A673 (cell line): Measurements from ENCODE around the gene DLGAP1. TPM values are rescaled to one million over a fixed set of nuclear protein-coding genes. Genes with fewer than 3 reads are reported as not detected.

ENCODE experiments used
- BruUV-seq: library from RNA; stranded (reverse); fragments of 400-500 nt; replicated peaks from 2 replicates; lab custom pipeline; 2021; lab: Mats Ljungman, UMichigan
- CTCF ChIA-PET: fragments of 300-600 bp; sonication (Branson Sonifier 250); formaldehyde crosslinking; loops from one replicate; lab custom pipeline; 2022; ENCODE audit warnings: antibody characterized with exemption; lab: Charles Lee
- POLR2A ChIA-PET: fragments of 300-600 bp; sonication (Branson Sonifier 250); formaldehyde crosslinking; loops from one replicate; lab custom pipeline; 2022; ENCODE audit warnings: antibody characterized with exemption; ENCODE audit not compliant: low non-redundant PET; lab: Charles Lee
- DNase-seq: peaks from one replicate; pipeline ENCODE4 v3.0.0-alpha.2; 2015; ENCODE audit warnings: low spot score
- H3K27ac ChIP-seq: fragments of 200-600 bp; sonication (generic); 2 replicates; pipeline ENCODE4 v1.5.1; 2016; ENCODE audit warnings: mixed run types, low read depth, mild to moderate bottlenecking, mixed read lengths, antibody characterized with exemption, low read length; ENCODE audit not compliant: poor library complexity, severe bottlenecking
- H3K27me3 ChIP-seq: fragments of 200-600 bp; sonication (generic); replicated peaks from 2 replicates; pipeline ENCODE4 v1.6.1; 2017; ENCODE audit warnings: mixed run types, low read depth, mild to moderate bottlenecking, mixed read lengths, antibody characterized with exemption, low read length; ENCODE audit not compliant: insufficient read depth, poor library complexity
- H3K36me3 ChIP-seq: fragments of 200-600 bp; sonication (generic); 2 replicates; pipeline ENCODE4 v1.6.1; 2016; ENCODE audit warnings: mixed run types, mild to moderate bottlenecking, mixed read lengths, antibody characterized with exemption, low read length; ENCODE audit not compliant: insufficient read depth, poor library complexity, severe bottlenecking
- H3K4me1 ChIP-seq: fragments of 200-600 bp; sonication (generic); 2 replicates; pipeline ENCODE4 v1.6.1; 2017; ENCODE audit warnings: mixed run types, mild to moderate bottlenecking, mixed read lengths, antibody characterized with exemption, low read length; ENCODE audit not compliant: insufficient read depth, poor library complexity, severe bottlenecking
- H3K4me3 ChIP-seq: fragments of 200-600 bp; sonication (generic); 2 replicates; pipeline ENCODE4 v1.5.1; 2016; ENCODE audit warnings: low read depth, mixed run types, mild to moderate bottlenecking, mixed read lengths, low read length; ENCODE audit not compliant: poor library complexity, severe bottlenecking
- H3K9me3 ChIP-seq: fragments of 200-600 bp; sonication (generic); 2 replicates; pipeline ENCODE4 v1.6.1; 2016; ENCODE audit warnings: mixed run types, low read depth, mild to moderate bottlenecking, mixed read lengths, antibody characterized with exemption, low read length; ENCODE audit not compliant: poor library complexity, severe bottlenecking
- EZH2 ChIP-seq: fragments of 200-600 bp; sonication (generic); IDR thresholded peaks from 2 replicates; pipeline ENCODE4 v1.6.1; 2017; ENCODE audit warnings: borderline replicate concordance, low read depth, mild to moderate bottlenecking, mixed read lengths, antibody characterized with exemption, low read length; ENCODE audit not compliant: poor library complexity, severe bottlenecking
- intact Hi-C: fragments of 100-400 bp; cut with micrococcal nuclease; formaldehyde crosslinking; loops from one replicate; pipeline ENCODE4 v1.10.0; 2022; ENCODE audit not compliant: unreplicated experiment
- total RNA-seq: library from RNA; stranded (reverse); gene quantifications from 2 replicates; pipeline ENCODE4 v1.2.3, GENCODE V29; 2021
- TF ChIP-seq, protein P1 (sequence below): fragments of 300-800, 200-600 bp; sonication (generic); conservative IDR thresholded peaks from 2 replicates; pipeline ENCODE4 v1.5.1; 2017; ENCODE audit warnings: low read depth, mild to moderate bottlenecking, antibody characterized with exemption, low read length, moderate library complexity, mixed read lengths

Gene DLGAP1
- total RNA-seq, 1 experiment from 2014 or later, result 135 TPM

DNA sequence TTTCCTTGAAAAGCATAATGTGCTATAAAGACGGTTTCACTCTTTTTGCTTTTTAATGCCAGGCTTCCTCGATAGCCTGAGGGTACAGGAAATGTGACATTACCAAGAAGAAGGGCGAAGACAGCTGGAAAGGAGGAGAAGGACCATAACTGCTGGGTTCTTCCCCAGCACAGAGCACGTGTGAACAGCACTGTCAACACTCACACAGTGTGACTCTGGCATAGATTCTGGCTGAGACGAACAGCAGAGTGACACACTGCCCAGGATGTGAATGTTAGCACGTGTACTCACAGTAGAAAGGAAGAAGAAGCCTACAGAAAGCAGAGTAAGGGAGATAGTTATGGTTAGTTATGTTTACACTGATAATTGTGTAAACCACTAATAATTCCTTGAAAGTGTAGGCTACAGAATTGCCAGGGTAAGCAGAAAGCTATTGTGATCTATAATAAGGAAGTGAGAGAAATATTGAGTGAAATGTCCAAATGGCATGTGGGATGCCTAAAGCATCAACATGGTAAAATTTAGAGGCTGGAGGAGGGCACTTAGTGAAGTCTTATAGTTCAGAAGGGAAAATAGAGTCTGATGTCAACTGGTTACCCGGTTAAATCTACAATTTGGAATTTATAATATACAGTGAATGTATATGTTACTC is 198.2 kb downstream of the DLGAP1 start:
- H3K9me3 ChIP-seq, result no peaks in the 10 kb centered on the region
- H3K27me3 ChIP-seq, result no peaks in the 10 kb centered on the region
- DNase-seq, result peak; percentile 81
- CTCF ChIA-PET, result no interaction called here
- POLR2A ChIA-PET, result interaction anchor here (0.6 to 0.8 kb wide), 3 partner anchors 63 to 178 kb away, joined by 5 to 8 read pairs (median 6); no protein-coding TSS in a partner anchor
- intact Hi-C loops, result loop anchor here (5.0 to 10.0 kb wide), 2 partner anchors 150 to 198 kb away; partner anchors contain the start of gene DLGAP1
- H3K27ac ChIP-seq, result peak overlapping the region; percentile 61
- H3K36me3 ChIP-seq, result no peaks in the 10 kb centered on the region
- no TSS peak for BruUV-seq
- H3K4me1 ChIP-seq, result peaks cover 69% of the 10 kb centered on the region
- no peak overlapping the region for H3K4me3 ChIP-seq
- no peak for TF ChIP-seq EZH2
- TF ChIP-seq, protein P1, sequence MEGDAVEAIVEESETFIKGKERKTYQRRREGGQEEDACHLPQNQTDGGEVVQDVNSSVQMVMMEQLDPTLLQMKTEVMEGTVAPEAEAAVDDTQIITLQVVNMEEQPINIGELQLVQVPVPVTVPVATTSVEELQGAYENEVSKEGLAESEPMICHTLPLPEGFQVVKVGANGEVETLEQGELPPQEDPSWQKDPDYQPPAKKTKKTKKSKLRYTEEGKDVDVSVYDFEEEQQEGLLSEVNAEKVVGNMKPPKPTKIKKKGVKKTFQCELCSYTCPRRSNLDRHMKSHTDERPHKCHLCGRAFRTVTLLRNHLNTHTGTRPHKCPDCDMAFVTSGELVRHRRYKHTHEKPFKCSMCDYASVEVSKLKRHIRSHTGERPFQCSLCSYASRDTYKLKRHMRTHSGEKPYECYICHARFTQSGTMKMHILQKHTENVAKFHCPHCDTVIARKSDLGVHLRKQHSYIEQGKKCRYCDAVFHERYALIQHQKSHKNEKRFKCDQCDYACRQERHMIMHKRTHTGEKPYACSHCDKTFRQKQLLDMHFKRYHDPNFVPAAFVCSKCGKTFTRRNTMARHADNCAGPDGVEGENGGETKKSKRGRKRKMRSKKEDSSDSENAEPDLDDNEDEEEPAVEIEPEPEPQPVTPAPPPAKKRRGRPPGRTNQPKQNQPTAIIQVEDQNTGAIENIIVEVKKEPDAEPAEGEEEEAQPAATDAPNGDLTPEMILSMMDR, result no peak

DNA sequence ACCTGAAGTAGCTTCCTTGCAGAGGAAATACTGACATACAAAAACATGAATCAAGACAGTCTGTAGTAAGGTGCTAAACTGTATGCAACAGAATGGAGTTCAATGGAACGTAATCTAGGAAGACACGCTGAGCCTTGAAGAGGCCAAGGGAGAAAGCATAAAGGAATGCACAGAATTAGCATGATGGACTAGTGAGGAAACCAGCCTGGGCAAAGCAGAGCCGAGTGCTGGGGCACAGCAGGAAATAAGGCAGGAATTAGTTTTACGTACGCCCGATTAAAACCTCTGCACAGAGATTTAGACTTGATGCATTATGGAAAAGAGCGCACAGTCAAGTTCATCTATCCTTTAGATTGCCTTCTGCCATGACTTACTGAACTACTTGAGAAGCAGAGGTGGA is 200.3 kb downstream of the DLGAP1 start:
- Histone ChIP-seq H3K4me1 (peaks cover 60% of the 10 kb centered on the region), H3K4me3 (no peak overlapping the region), H3K27me3 (no peaks in the 10 kb centered on the region), H3K27ac (no peak overlapping the region), H3K9me3 (no peaks in the 10 kb centered on the region), H3K36me3 (no peaks in the 10 kb centered on the region)
- TF ChIP-seq, protein P1, result no peak
- POLR2A ChIA-PET, result no interaction called here
- intact Hi-C loops, result loop anchor here (5.0 to 10.0 kb wide), 2 partner anchors 148 to 200 kb away; partner anchors contain the start of gene DLGAP1
- no TSS peak for BruUV-seq
- peak; percentile 87 for DNase-seq
- CTCF ChIA-PET, result no interaction called here

GRCh38 chr18:4252829-4253228 is 202.3 kb downstream of the DLGAP1 start:
- CTCF ChIA-PET, result no interaction called here
- no peak for TF ChIP-seq EZH2
- TF ChIP-seq, protein P1, result no peak
- DNase-seq, result no peak
- H3K27ac ChIP-seq, result no peak overlapping the region
- H3K27me3 ChIP-seq, result no peaks in the 10 kb centered on the region
- H3K4me1 ChIP-seq, result peaks cover 46% of the 10 kb centered on the region
- intact Hi-C loops, result loop anchor here (10.0 kb wide), 1 partner anchor 202 kb away; the partner anchor contains the start of gene DLGAP1
- POLR2A ChIA-PET, result no interaction called here
- no peak overlapping the region for H3K4me3 ChIP-seq
- BruUV-seq, result no TSS peak
- H3K9me3 ChIP-seq, result no peaks in the 10 kb centered on the region
- no peaks in the 10 kb centered on the region for H3K36me3 ChIP-seq
